Uterus (tissue), 4 donors: ENCODE data around the gene ITPR3. TPM values are rescaled to one million over a fixed set of nuclear protein-coding genes. Genes with fewer than 3 reads are reported as not detected.

Source experiments
- DNase-seq, 2 donors: peaks; one replicate each; pipeline ENCODE4 v3.0.0-alpha.2; 2019 to 2020
- H3K27ac ChIP-seq, 2 donors: fragments of 200-600 bp; sonication (generic); 1 replicate in 1 of 2; 2 replicates in 1 of 2; pipeline ENCODE4 v1.5.1; 2016 to 2018
- H3K27me3 ChIP-seq, 2 donors: fragments of 200-600 bp; sonication (generic); one replicate each; pipeline ENCODE4 v1.5.1; 2018 to 2019; ENCODE audit warnings: control low read depth in 1 of 2
- H3K36me3 ChIP-seq, 2 donors: fragments of 200-600 bp; sonication (generic); one replicate each; pipeline ENCODE4 v1.5.1; 2019; ENCODE audit warnings: control low read depth in 1 of 2
- H3K4me1 ChIP-seq, 2 donors: fragments of 200-600 bp; sonication (generic); one replicate each; pipeline ENCODE4 v1.5.1; 2018 to 2019; ENCODE audit warnings: control low read depth in 1 of 2
- H3K4me3 ChIP-seq, 2 donors: fragments of 200-600 bp; sonication (generic); 1 replicate in 1 of 2; 2 replicates in 1 of 2; pipeline ENCODE4 v1.5.1; 2018 to 2019; ENCODE audit warnings: mild to moderate bottlenecking in 1 of 2
- H3K9me3 ChIP-seq, 2 donors: fragments of 200-600 bp; sonication (generic); one replicate each; pipeline ENCODE4 v1.5.1; 2019; ENCODE audit warnings: control low read depth in 1 of 2
- POLR2A ChIP-seq, 2 donors: fragments of 450-650 bp; IDR thresholded peaks; one replicate each; pipeline ENCODE4 v1.6.1; 2016; ENCODE audit warnings: antibody characterized with exemption in 2 of 2, mild to moderate bottlenecking in 1 of 2, moderate library complexity in 1 of 2
- intact Hi-C: fragments of 100-400 bp; cut with DNase I; formaldehyde crosslinking; loops from one replicate; pipeline ENCODE4 v1.15.1; 2023; ENCODE audit warnings: low total_unique reads
- total RNA-seq, 4 donors: library from RNA; depleted of rRNA in 3 of 4; stranded (reverse); fragments of >200 nt in 3 of 4; gene quantifications; one replicate each; pipeline versions ENCODE4 v1.1.0 to v1.2.4, GENCODE V29; 2014 to 2023
- TF ChIP-seq, protein P1 (sequence below), 4 experiments: fragments of 200-600 bp in 2 of 4; fragments of 450-650 bp in 2 of 4; sonication (generic) in 2 of 4; IDR thresholded peaks; one replicate each; pipeline ENCODE4 v1.5.1; 2016 to 2019; ENCODE audit warnings: antibody characterized with exemption in 4 of 4, mild to moderate bottlenecking in 2 of 4, moderate library complexity in 1 of 4
- donor health status: DM: yes; HTN: yes; CAD: no.

The ITPR3 gene
- total RNA-seq, 4 donors from 2014 or later: 11.2 to 27.6 (median 16.1) TPM

DNA sequence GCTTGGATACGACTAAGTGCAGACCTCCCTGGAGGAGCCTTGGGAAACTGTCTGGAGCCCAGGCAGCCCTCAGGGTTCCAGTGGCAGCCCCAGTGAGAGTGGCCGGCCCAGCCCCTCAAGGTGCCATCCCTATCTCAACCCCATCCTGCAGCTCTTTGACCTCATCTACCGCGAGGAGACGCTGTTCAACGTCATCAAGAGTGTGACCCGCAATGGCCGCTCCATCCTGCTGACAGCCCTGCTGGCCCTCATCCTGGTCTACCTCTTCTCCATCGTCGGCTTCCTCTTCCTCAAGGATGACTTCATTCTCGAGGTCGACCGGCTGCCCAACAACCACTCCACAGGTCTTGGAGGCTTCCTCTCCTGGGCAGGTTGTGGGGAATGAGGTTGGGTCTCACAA lies 69.6 kb downstream of the ITPR3 start:
- Histone ChIP-seq H3K4me1 (peaks cover 0 to 7% of the 10 kb centered on the region in 2 donors), H3K27ac (no peak overlapping the region), H3K9me3 (no peaks in the 10 kb centered on the region), H3K27me3 (no peaks in the 10 kb centered on the region), H3K36me3 (no peaks in the 10 kb centered on the region), H3K4me3 (no peak overlapping the region)
- DNase-seq: no peak
- no peak for TF ChIP-seq POLR2A (IDR thresholded peaks at IDR 0.05)
- intact Hi-C loops: loop anchor here (10.0 kb wide), 1 partner anchor 106 kb away; the partner anchor contains the start of gene BAK1

DNA sequence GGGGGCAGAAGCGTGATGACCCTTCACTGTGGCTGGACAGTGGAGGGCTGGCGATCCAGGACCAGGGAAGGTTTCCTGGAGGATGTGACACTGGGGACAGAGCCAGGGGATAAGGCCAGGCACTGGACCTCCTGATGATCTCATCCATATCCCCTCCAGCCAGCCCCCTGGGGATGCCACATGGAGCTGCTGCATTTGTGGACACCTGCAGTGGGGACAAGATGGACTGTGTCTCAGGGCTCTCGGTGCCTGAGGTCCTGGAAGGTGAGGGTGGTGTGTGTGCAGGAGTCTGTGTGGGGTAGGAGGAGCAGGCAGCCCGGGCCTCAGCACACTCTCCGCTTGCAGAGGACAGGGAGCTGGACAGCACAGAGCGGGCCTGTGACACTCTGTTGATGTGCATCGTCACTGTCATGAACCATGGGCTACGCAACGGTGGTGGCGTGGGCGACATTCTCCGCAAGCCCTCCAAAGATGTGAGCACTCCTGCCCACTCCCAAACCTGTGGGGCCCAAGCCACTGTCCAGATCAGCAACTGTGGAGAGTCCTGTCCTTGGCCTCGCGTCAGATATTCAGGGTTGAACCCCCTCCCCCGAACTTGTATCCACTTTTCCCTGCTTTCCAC lies 70.4 kb downstream of the ITPR3 start:
- no peak overlapping the region for H3K27ac ChIP-seq
- no peaks in the 10 kb centered on the region for H3K9me3 ChIP-seq
- H3K36me3 ChIP-seq: no peaks in the 10 kb centered on the region
- intact Hi-C loops: loop anchor here (10.0 kb wide), 1 partner anchor 107 kb away; the partner anchor contains the start of gene BAK1
- H3K4me3 ChIP-seq: no peak overlapping the region
- H3K27me3 ChIP-seq: no peaks in the 10 kb centered on the region
- peaks cover 0 to 15% of the 10 kb centered on the region in 2 donors for H3K4me1 ChIP-seq
- DNase-seq: no peak
- TF ChIP-seq, protein P1, sequence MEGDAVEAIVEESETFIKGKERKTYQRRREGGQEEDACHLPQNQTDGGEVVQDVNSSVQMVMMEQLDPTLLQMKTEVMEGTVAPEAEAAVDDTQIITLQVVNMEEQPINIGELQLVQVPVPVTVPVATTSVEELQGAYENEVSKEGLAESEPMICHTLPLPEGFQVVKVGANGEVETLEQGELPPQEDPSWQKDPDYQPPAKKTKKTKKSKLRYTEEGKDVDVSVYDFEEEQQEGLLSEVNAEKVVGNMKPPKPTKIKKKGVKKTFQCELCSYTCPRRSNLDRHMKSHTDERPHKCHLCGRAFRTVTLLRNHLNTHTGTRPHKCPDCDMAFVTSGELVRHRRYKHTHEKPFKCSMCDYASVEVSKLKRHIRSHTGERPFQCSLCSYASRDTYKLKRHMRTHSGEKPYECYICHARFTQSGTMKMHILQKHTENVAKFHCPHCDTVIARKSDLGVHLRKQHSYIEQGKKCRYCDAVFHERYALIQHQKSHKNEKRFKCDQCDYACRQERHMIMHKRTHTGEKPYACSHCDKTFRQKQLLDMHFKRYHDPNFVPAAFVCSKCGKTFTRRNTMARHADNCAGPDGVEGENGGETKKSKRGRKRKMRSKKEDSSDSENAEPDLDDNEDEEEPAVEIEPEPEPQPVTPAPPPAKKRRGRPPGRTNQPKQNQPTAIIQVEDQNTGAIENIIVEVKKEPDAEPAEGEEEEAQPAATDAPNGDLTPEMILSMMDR (IDR thresholded peaks at IDR 0.05): no peak
- no peak for TF ChIP-seq POLR2A (IDR thresholded peaks at IDR 0.05)

DNA sequence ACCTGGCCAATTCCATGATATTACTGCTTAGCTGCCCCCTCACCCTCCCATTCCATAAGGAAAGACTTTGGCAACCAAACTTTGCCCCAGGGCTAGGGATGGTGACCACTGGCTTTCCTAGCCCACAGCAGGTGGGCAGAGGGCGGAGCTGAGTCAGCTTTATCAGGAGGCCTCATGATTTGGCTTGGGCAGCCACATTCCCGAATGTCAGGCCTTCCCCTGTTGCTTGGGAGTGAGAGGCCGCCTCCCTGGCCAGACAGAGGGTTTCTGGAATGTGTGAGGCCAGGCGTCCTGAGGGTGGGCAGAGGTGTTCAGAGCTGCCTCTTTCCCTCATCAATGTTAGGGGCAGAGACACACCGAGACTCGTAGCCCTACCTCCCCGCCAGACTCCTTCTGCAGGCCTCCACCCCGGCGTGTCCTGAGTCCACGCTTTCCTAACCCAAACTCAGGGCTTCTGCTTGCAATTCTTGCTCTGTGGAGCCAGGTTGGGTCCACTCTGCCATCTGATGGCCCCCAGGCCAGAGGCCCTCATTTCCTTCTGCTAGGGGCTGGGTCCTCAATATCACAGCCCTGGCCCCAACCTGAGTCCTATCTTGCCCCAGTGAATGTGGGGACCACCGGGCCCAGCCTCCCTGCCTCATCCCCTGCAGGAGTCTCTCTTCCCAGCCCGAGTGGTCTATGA lies 71.1 kb downstream of the ITPR3 start:
- TF ChIP-seq POLR2A (IDR thresholded peaks at IDR 0.05): no peak
- TF ChIP-seq, protein P1 (IDR thresholded peaks at IDR 0.05): no peak
- DNase-seq: no peak
- intact Hi-C loops: loop anchor here (10.0 kb wide), 1 partner anchor 107 kb away; the partner anchor contains the start of gene BAK1
- Histone ChIP-seq H3K27me3 (no peaks in the 10 kb centered on the region), H3K9me3 (no peaks in the 10 kb centered on the region), H3K4me3 (no peak overlapping the region), H3K27ac (peak overlapping the region in 1 of 2 donors; percentile 19), H3K4me1 (peaks cover 0 to 17% of the 10 kb centered on the region in 2 donors), H3K36me3 (no peaks in the 10 kb centered on the region)

DNA sequence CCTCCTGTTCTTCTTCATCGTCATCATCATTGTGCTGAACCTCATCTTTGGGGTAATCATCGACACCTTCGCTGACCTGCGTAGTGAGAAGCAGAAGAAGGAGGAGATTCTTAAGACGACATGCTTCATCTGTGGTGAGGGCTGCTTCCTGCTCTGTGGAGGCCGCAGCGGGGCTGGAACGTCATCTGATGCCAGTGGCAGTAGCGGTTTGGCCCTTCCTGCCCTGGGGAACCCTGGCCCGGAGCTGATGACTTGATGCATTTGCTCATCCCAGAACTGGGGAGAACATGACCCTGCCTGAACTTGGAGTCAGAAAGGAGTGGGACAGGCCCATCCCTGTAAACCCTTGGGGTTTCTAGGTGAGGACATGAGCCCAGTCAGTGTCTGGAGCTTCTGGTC lies 71.6 kb downstream of the ITPR3 start:
- TF ChIP-seq, protein P1 (IDR thresholded peaks at IDR 0.05): no peak
- TF ChIP-seq POLR2A (IDR thresholded peaks at IDR 0.05): no peak
- Histone ChIP-seq H3K4me3 (no peak overlapping the region), H3K4me1 (peaks cover 0 to 17% of the 10 kb centered on the region in 2 donors), H3K27ac (peak overlapping the region in 1 of 2 donors; percentile 13), H3K27me3 (no peaks in the 10 kb centered on the region), H3K36me3 (no peaks in the 10 kb centered on the region), H3K9me3 (no peaks in the 10 kb centered on the region)
- DNase-seq: no peak
- intact Hi-C loops: loop anchor here (10.0 kb wide), 1 partner anchor 108 kb away; the partner anchor contains the start of gene BAK1

DNA sequence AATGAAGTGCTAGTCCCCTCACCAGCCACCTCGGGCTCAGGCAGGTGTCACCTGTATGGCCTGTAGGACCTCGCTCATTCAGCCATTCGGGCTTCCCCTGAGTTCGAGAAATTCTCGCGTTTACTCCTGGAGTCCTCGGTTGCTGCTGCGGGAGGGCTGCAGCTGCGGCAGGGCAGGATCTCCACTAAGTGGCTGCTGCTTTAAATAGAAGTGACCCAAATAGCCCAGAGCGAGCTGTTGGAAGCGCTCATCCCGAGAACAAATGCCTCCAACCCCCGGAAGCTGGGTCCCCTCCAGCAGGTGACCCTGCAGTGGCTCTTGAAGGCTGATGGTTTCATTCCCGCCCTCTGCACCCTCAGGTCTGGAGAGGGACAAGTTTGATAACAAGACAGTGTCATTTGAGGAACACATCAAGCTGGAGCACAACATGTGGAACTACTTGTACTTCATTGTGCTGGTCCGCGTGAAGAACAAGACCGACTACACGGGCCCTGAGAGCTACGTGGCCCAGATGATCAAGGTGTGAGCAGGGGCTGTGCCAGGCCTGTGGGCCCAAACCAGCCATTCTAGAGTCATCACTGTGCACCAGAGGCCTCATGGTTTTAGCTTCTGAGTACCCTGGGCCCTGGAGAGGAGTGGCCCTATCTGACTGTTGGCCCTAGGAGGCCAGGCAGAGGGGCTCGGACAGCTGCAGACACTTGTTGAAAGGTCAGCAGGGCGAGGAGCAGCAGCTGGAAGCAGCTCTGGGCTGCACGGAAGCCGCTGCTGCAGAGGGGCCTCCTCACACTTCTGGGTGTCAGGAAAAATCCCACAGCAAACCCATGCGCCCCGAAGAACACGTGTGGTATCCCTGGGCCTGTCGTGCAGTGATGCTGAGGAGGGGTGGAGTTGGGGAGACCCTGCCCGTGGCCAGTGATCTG lies 72.3 kb downstream of the ITPR3 start:
- Histone ChIP-seq H3K27me3 (no peaks in the 10 kb centered on the region), H3K4me1 (peaks cover 0 to 17% of the 10 kb centered on the region in 2 donors), H3K9me3 (no peaks in the 10 kb centered on the region), H3K27ac (peak overlapping the region in 1 of 2 donors; percentile 64), H3K4me3 (no peak overlapping the region), H3K36me3 (no peaks in the 10 kb centered on the region)
- intact Hi-C loops: loop anchor here (10.0 kb wide), 1 partner anchor 109 kb away; the partner anchor contains the start of gene BAK1
- no peak for TF ChIP-seq POLR2A (IDR thresholded peaks at IDR 0.05)
- TF ChIP-seq, protein P1 (IDR thresholded peaks at IDR 0.05): no peak
- no peak for DNase-seq
